ENCODE measurements around the gene STK32B. TPM values are rescaled to one million over a fixed set of nuclear protein-coding genes. Genes with fewer than 3 reads are reported as not detected.

Gene STK32B
- total and polyA plus RNA-seq, 9 donors: 0.35 to 3.0 (median 1.2) TPM

DNA sequence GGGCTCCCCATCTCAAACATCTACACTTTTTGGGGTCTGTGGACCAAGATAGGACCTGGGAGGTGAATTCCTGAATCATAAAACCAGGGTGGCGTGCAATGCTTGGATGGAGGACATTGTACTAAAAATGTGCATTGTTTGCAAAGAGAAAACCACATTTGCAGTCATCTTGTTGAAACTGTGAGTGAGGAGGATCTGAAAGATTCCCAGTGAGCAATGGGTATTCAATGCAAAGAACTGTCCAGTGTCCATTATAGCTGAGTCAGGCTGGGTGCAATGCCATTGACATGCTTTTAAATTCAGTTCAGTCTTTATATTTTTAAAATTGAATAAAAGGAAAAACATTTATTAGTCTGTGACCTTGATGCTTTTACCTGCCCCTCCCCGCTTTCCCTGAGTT, 215.7 kb downstream of the STK32B start:
- intact Hi-C loops (cut with DNase I): no loop called here

DNA sequence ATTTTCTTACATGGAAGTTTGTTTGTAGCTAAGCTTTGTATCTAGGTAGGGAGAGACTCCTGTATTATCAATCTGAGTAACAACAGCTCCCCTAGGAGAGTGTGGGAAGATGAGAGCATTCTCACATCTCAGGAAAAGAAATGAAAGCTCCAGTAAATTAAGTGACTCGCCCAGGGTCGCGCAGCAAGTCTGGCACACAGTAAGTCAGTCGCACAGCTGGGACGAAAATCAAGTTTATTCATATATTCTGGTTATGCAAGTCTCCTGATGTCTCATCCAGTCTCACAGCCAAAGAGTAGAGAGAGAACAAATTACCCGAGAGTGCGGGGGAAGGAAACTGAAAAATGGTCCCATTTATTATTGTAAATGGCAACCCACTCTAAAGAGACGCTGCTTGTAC, 216.1 kb downstream of the STK32B start:
- intact Hi-C loops (cut with DNase I): no loop called here
- Histone ChIP-seq H3K4me1 (ENCODE audit: insufficient read depth) (no peaks in the 10 kb centered on the region), H3K27me3 (no peaks in the 10 kb centered on the region), H3K4me3 (no peak overlapping the region), H3K27ac (no peak overlapping the region), H3K36me3 (no peaks in the 10 kb centered on the region), H3K9me3 (no peaks in the 10 kb centered on the region)
- TF ChIP-seq POLR2A (IDR thresholded peaks at IDR 0.05) (no peak), EP300 (IDR thresholded peaks at IDR 0.05) (no peak), CTCF (IDR thresholded peaks at IDR 0.05) (no peak)
- 82 to 84% (median 82%) methylated on average over 8 of the region's 8 CpGs for WGBS, 3 donors
- DNase-seq: no peak

More for the DNA sequence above, 215.7 kb downstream of the STK32B start:
- 77 to 86% (median 84%) methylated on average over 2 of the region's 2 CpGs for WGBS, 3 donors
- Histone ChIP-seq H3K9me3 (no peaks in the 10 kb centered on the region), H3K27ac (no peak overlapping the region), H3K4me3 (no peak overlapping the region), H3K4me1 (ENCODE audit: insufficient read depth) (no peaks in the 10 kb centered on the region), H3K27me3 (no peaks in the 10 kb centered on the region), H3K36me3 (no peaks in the 10 kb centered on the region)
- TF ChIP-seq CTCF (IDR thresholded peaks at IDR 0.05) (no peak), EP300 (IDR thresholded peaks at IDR 0.05) (no peak), POLR2A (IDR thresholded peaks at IDR 0.05) (no peak)
- DNase-seq: no peak

- no peak overlapping the region for H3K4me3 ChIP-seq
- no peak for DNase-seq
- no peaks in the 10 kb centered on the region for H3K9me3 ChIP-seq
- H3K4me1 ChIP-seq (ENCODE audit: insufficient read depth): no peaks in the 10 kb centered on the region
- intact Hi-C loops (cut with DNase I): no loop called here
- TF ChIP-seq POLR2A (IDR thresholded peaks at IDR 0.05) (no peak), CTCF (IDR thresholded peaks at IDR 0.05) (no peak), EP300 (IDR thresholded peaks at IDR 0.05) (no peak)
- no peaks in the 10 kb centered on the region for H3K36me3 ChIP-seq
- no peaks in the 10 kb centered on the region for H3K27me3 ChIP-seq
- H3K27ac ChIP-seq: no peak overlapping the region
- WGBS, 3 donors: 84 to 89% (median 86%) methylated on average over 11 of the region's 11 CpGs
These were observed 225.3 kb downstream of the STK32B start for GRCh38 chr4:5276475-5277075.

- no peaks in the 10 kb centered on the region for H3K4me1 ChIP-seq (ENCODE audit: insufficient read depth)
- TF ChIP-seq POLR2A (IDR thresholded peaks at IDR 0.05) (no peak), CTCF (IDR thresholded peaks at IDR 0.05) (no peak), EP300 (IDR thresholded peaks at IDR 0.05) (no peak)
- no peak for DNase-seq
- H3K27me3 ChIP-seq: no peaks in the 10 kb centered on the region
- no peaks in the 10 kb centered on the region for H3K36me3 ChIP-seq
- H3K4me3 ChIP-seq: no peak overlapping the region
- intact Hi-C loops (cut with DNase I): no loop called here
- 91 to 97% (median 92%) methylated on average over 2 of the region's 2 CpGs for WGBS, 3 donors
- no peaks in the 10 kb centered on the region for H3K9me3 ChIP-seq
- no peak overlapping the region for H3K27ac ChIP-seq
These were observed 225.8 kb downstream of the STK32B start for GRCh38 chr4:5277079-5277478.
